GM12878 (cell line): ENCODE results near the gene LUM. TPM values are rescaled to one million over a fixed set of nuclear protein-coding genes. Genes with fewer than 3 reads are reported as not detected.

Source experiments
- ATAC-seq: fragments of 200-7000 bp; cut with Tn5 transposase; 3 replicates; pipeline ENCODE4 v1.9.1; 2020; ENCODE audit warnings: mild to moderate bottlenecking, moderate library complexity
- BruUV-seq: library from RNA; stranded (reverse); fragments of 400-500 nt; replicated peaks from 2 replicates; lab custom pipeline; 2021; lab: Mats Ljungman, UMichigan
- CTCF ChIA-PET: fragments of 300-600 bp; sonication (Branson Sonifier 250); formaldehyde crosslinking; extraction: SDS; loops from one replicate; lab custom pipeline; 2021; ENCODE audit warnings: inconsistent platforms; lab: Yijun Ruan, JAX
- POLR2A ChIA-PET: fragments of 350-600 bp; formaldehyde crosslinking; extraction: SDS; loops from one replicate; lab custom pipeline; 2021; ENCODE audit warnings: inconsistent platforms; lab: Charles Lee
- RAD21 ChIA-PET: fragments of 300-600 bp; sonication (Branson Sonifier 250); formaldehyde crosslinking; loops from one replicate; lab custom pipeline; 2023; ENCODE audit warnings: antibody characterized with exemption; ENCODE audit not compliant: unreplicated experiment; lab: Charles Lee
- SMC1A ChIA-PET: fragments of 300-600 bp; sonication (Branson Sonifier 250); formaldehyde crosslinking; loops from one replicate; lab custom pipeline; 2023; ENCODE audit not compliant: unreplicated experiment, uncharacterized antibody; lab: Charles Lee
- DNase-seq: peaks from one replicate; pipeline ENCODE4 v3.0.0-alpha.2; 2011; ENCODE audit warnings: low read depth, low spot score
- FAIRE-seq: peaks from 3 replicates; lab custom pipeline; 2011; peaks lifted over from hg19 to GRCh38; lab: Jason Lieb, UNC
- H2AFZ ChIP-seq: 2 replicates; pipeline ENCODE4 v1.6.0; 2011; ENCODE audit warnings: low read depth, low read length, control low read depth; ENCODE audit not compliant: control insufficient read depth
- H3K27ac ChIP-seq: 2 replicates; pipeline ENCODE4 v1.5.1; 2011; ENCODE audit warnings: control low read depth; ENCODE audit not compliant: control insufficient read depth, insufficient read depth
- H3K27me3 ChIP-seq, 2 experiments: replicated peaks in 1 of 2; 2 replicates each; pipeline versions ENCODE4 v1.6.0 to v1.6.1; 2011; ENCODE audit warnings: low read length in 1 of 2; ENCODE audit not compliant: control insufficient read depth in 2 of 2, insufficient read depth in 2 of 2
- H3K36me3 ChIP-seq, 2 experiments: 2 replicates each; pipeline ENCODE4 v1.5.1; 2011; ENCODE audit warnings: low read length in 1 of 2; ENCODE audit not compliant: control insufficient read depth in 2 of 2, insufficient read depth in 2 of 2
- H3K4me1 ChIP-seq: 2 replicates; pipeline ENCODE4 v1.6.1; 2011; ENCODE audit warnings: mild to moderate bottlenecking, low read length, moderate library complexity, mixed read lengths; ENCODE audit not compliant: control insufficient read depth, insufficient read depth
- H3K4me2 ChIP-seq: 2 replicates; pipeline ENCODE4 v1.6.0; 2011; ENCODE audit warnings: control low read depth; ENCODE audit not compliant: control insufficient read depth, insufficient read depth
- H3K4me3 ChIP-seq: fragments of 200-600 bp; sonication (generic); 2 replicates; pipeline ENCODE4 v1.5.1; 2016
- H3K79me2 ChIP-seq: 2 replicates; pipeline ENCODE4 v1.6.0; 2011; ENCODE audit warnings: low read length; ENCODE audit not compliant: control insufficient read depth, insufficient read depth
- H3K9ac ChIP-seq: 2 replicates; pipeline ENCODE4 v1.8.0; 2011; ENCODE audit warnings: low read length, control low read depth, mixed read lengths; ENCODE audit not compliant: control insufficient read depth, insufficient read depth
- H3K9me3 ChIP-seq: replicated peaks from 3 replicates; pipeline ENCODE4 v1.5.1; 2011; ENCODE audit warnings: mild to moderate bottlenecking, low read length; ENCODE audit not compliant: control insufficient read depth, insufficient read depth
- H4K20me1 ChIP-seq: 2 replicates; pipeline ENCODE4 v1.6.0; 2011; ENCODE audit not compliant: control insufficient read depth, insufficient read depth
- KAT2A ChIP-seq: conservative IDR thresholded peaks from 2 replicates; pipeline ENCODE4 v1.6.1; 2011; ENCODE audit warnings: low read depth, low read length; ENCODE audit not compliant: control insufficient read depth
- KLF5 ChIP-seq: fragments of 450-650 bp; IDR thresholded peaks from 2 replicates; pipeline ENCODE4 v1.6.1; 2014; ENCODE audit warnings: mild to moderate bottlenecking; ENCODE audit not compliant: partially characterized antibody
- MAX ChIP-seq: IDR thresholded peaks from 2 replicates; pipeline ENCODE4 v1.6.1; 2012; ENCODE audit warnings: low read depth, low read length, improper control_type of control experiment
- MEF2B ChIP-seq: fragments of 450-650 bp; IDR thresholded peaks from 2 replicates; pipeline ENCODE4 v1.6.1; 2018; ENCODE audit warnings: mild to moderate bottlenecking, moderate library complexity; ENCODE audit not compliant: partially characterized antibody, poor library complexity, severe bottlenecking
- NBN ChIP-seq: fragments of 450-650 bp; IDR thresholded peaks from 2 replicates; pipeline ENCODE4 v1.6.1; 2016
- PAX5 ChIP-seq: IDR thresholded peaks from 2 replicates; pipeline ENCODE4 v1.6.1; 2011; ENCODE audit warnings: low read depth, low read length, borderline replicate concordance
- PKNOX1 ChIP-seq: fragments of 450-650 bp; IDR thresholded peaks from 2 replicates; pipeline ENCODE4 v1.6.1; 2016; ENCODE audit warnings: mild to moderate bottlenecking
- RBBP5 ChIP-seq: fragments of 200-600 bp; sonication (generic); conservative IDR thresholded peaks from 2 replicates; pipeline ENCODE4 v1.6.1; 2016
- SKIL ChIP-seq: fragments of 450-650 bp; IDR thresholded peaks from 2 replicates; pipeline ENCODE4 v1.6.1; 2017; ENCODE audit warnings: mild to moderate bottlenecking, low read depth, inconsistent platforms; ENCODE audit not compliant: poor library complexity, severe bottlenecking
- ZBED1 ChIP-seq: IDR thresholded peaks from 2 replicates; pipeline ENCODE4 v1.6.1; 2016; ENCODE audit warnings: borderline replicate concordance
- ZNF274 ChIP-seq: IDR thresholded peaks from one replicate; pipeline ENCODE4 v1.8.0; 2011; ENCODE audit not compliant: insufficient read length, insufficient read depth
- ZNF592 ChIP-seq: fragments of 450-650 bp; IDR thresholded peaks from 2 replicates; pipeline ENCODE4 v1.6.1; 2017; ENCODE audit warnings: mild to moderate bottlenecking, moderate library complexity
- WGBS: methylation state at CpG from one replicate; pipeline ENCODE4 v1.1.6; 2016; ENCODE audit warnings: low lambda C conversion rate; ENCODE audit not compliant: insufficient replicate concordance, insufficient coverage; ENCODE audit errors: missing lambda C conversion rate; 5-methylcytosine and 5-hydroxymethylcytosine counted together
- in situ Hi-C: fragments of 300-500 bp; cut with MboI; formaldehyde crosslinking; loops from 9 replicates; pipeline ENCODE4 v1.14.3; 2018; ENCODE audit warnings: mixed read lengths
- intact Hi-C: fragments of 100-400 bp; cut with micrococcal nuclease; formaldehyde crosslinking; loops from one replicate; pipeline ENCODE4 v1.14.2; 2022; ENCODE audit not compliant: unreplicated experiment
- polyA plus RNA-seq, 11 experiments: library from polyadenylated mRNA; depleted of rRNA in 4 of 11; unstranded in 6 of 11; stranded (reverse) in 5 of 11; fragments of >200 nt; fragmentation: Nextera tagmentation in 4 of 11; fragmentation: Illumina TruSeq in 1 of 11; extraction: Ambion mirVana in 4 of 11; extraction: Trizol in 1 of 11; gene quantifications; 1 replicate in 1 of 11; 2 replicates in 10 of 11; pipeline versions ENCODE4 v1.2.1 to v1.2.3, GENCODE V29; 2011 to 2016; ENCODE audit warnings: inconsistent platforms in 2 of 11, missing spikeins in 2 of 11, low read depth in 1 of 11
- total RNA-seq, 4 experiments: library from RNA; depleted of rRNA in 3 of 4; stranded (reverse); fragments of >200 nt in 3 of 4; fragmentation: Illumina TruSeq in 1 of 4; extraction: Trizol in 1 of 4; gene quantifications; 2 replicates each; pipeline versions ENCODE4 v1.2.1 to v1.2.3, GENCODE V29; 2013 to 2021

LUM gene
- total and polyA plus RNA-seq, 10 of the 15 experiments (the other 5 are each of a cell fraction or from before 2014, with no cell fraction given) = 0.09 to 0.31 TPM; not detected in 8

GRCh38 chr12:91105807-91106206 is 5.5 kb downstream of the LUM start:
- H4K20me1 ChIP-seq = no peaks in the 10 kb centered on the region
- H3K4me2 ChIP-seq = no peak overlapping the region
- no peak for TF ChIP-seq PKNOX1
- no peak for TF ChIP-seq SKIL
- no peak for TF ChIP-seq KAT2A
- no peak for TF ChIP-seq ZNF274
- no peak for TF ChIP-seq KLF5
- TF ChIP-seq NBN = no peak
- TF ChIP-seq MAX = no peak
- TF ChIP-seq MEF2B = no peak
- TF ChIP-seq PAX5 = no peak
- TF ChIP-seq ZNF592 = no peak
- no peak for TF ChIP-seq ZBED1
- TF ChIP-seq RBBP5 = no peak
- SMC1A ChIA-PET = interaction anchor here (0.6 kb wide), 1 partner anchor 39 kb away, joined by 3 read pairs; no protein-coding TSS in a partner anchor
- DNase-seq (no peak), FAIRE-seq (no peak), ATAC-seq (no peak)
- CTCF ChIA-PET = no interaction called here
- RAD21 ChIA-PET = interaction anchor here (0.6 kb wide), 2 partner anchors 126 to 1835 kb away, joined by 3 read pairs; no protein-coding TSS in a partner anchor
- H3K9me3 ChIP-seq = no peaks in the 10 kb centered on the region
- no peak overlapping the region for H2AFZ ChIP-seq
- in situ Hi-C loops (loop anchor here (5.0 kb wide), 1 partner anchor 124 kb away; no protein-coding TSS in a partner anchor), intact Hi-C loops (no loop called here)
- no peak overlapping the region for H3K9ac ChIP-seq
- BruUV-seq = no TSS peak
- H3K79me2 ChIP-seq = no peaks in the 10 kb centered on the region
- H3K27ac ChIP-seq = no peak overlapping the region
- 52% methylated on average over 5 of the region's 5 CpGs for WGBS
- no peaks in the 10 kb centered on the region for H3K4me1 ChIP-seq
- no peaks in the 10 kb centered on the region for H3K27me3 ChIP-seq
- H3K36me3 ChIP-seq = no peaks in the 10 kb centered on the region
- no peak overlapping the region for H3K4me3 ChIP-seq
- POLR2A ChIA-PET = no interaction called here
